Measurements from ENCODE around the gene NCCRP1.

Gene NCCRP1

DNA sequence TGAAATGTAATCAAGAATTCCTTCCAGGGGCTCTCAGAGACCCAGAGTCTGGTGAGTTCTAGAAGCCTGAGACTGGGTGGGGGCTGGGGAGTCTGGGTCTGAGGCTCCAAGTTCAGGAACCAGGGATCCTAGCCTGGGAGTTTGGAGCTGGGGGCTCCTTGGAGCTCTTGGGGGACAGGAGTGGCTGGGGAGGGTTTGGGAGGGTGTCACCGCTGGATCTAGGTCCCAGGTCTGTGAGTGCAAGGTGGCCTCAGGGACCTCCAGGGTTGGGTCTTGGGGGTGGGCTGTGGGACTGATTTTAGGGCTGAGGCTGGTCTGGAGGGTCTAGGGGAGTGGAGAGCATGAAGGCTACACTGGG is 6.2 kb downstream of the NCCRP1 start:
- H3K36me3 ChIP-seq (ENCODE audit: control insufficient read depth in 4 of 4, insufficient read depth in 4 of 4, low read length in 3 of 4): no peaks in the 10 kb centered on the region
- no peak overlapping the region for H3K27ac ChIP-seq (ENCODE audit: insufficient read depth in 1 of 2, low read depth in 1 of 2, low read length in 2 of 2, poor library complexity in 1 of 2, severe bottlenecking in 2 of 2)
- 75% methylated on average over 1 of the region's 1 CpG for whole genome bisulfite sequencing (ENCODE audit: insufficient coverage)
- POLR2A ChIA-PET: no interaction called here
- H3K27me3 ChIP-seq (replicated peaks in 2 of 5; ENCODE audit: control insufficient read depth in 4 of 5, insufficient read depth in 5 of 5, low read length in 4 of 5): peaks cover 0 to 69% (median 27%) of the 10 kb centered on the region in 5 experiments
- CTCF ChIA-PET: interaction anchor here (0.7 kb wide), 1 partner anchor 173 kb away, joined by 3 read pairs; no protein-coding TSS in a partner anchor
- no peaks in the 10 kb centered on the region for H3K9me3 ChIP-seq (ENCODE audit: control extremely low read depth in 1 of 5, control insufficient read depth in 4 of 5, insufficient read depth in 2 of 5, low read depth in 1 of 5, low read length in 4 of 5)
- peaks cover 0 to 5% (median 1%) of the 10 kb centered on the region in 4 experiments for H3K4me1 ChIP-seq (ENCODE audit: control extremely low read depth in 1 of 4, control insufficient read depth in 4 of 4, insufficient read depth in 4 of 4, low read length in 3 of 4)
- no peak for DNase-seq
- H3K4me3 ChIP-seq (ENCODE audit: control insufficient read depth in 1 of 7, extremely low read depth in 1 of 7, insufficient read depth in 4 of 7, low read depth in 2 of 7, low read length in 6 of 7): no peak overlapping the region

DNA sequence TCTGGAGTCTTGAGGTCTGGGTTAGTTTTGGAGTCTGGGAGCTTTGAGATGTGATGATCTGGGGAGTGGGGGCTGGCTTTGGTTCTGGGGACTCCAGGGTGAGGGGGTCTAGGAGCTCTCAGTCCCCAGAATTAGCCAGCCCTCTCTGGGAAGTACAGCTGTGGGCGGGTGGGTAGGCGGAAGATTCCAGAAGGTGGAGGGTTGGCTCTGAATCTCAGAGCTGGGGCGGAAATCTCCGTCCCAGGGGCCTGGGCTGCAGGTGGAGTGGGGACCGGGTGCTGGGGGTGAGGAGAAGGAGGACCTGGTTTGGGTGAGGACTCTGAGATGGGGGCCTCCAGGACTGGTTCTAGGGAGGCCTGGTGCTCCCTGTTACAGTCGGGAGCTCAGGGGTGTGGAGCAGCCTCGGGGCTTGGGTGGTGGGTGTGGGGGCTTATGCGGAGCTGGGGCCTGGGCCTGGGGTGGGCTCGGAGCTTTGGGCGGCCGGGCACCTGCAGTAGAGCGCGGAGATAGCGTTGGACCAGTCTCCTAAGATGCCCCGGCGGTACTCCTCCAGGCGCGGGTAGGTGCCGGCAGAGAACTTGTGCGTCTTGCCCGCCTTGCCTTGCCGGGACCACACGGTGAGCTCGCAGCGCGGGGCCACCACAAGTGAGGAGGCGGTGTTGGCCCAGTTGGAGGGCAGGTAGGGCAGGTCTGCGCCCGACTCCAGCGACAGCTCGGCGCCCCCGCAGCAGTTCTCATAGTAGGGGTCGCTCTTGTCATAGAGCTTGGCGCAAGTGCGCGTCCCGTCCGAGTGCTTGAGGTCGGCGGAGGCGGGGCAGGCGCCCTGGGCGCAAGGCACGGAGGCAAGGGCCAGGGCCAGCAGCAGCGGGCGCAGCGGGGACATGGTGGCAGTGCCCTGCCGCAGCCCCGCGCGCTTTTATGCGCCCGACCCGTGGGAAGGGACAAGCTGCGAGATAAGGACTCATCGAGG is 6.9 kb downstream of the NCCRP1 start, which contains the start of gene SYCN:
Gene SYCN (minus strand): TSS at position 892 of the 970 bp plus-strand sequence. CDS start 9 bp downstream, at position 883.
- ChIA-PET CTCF (interaction anchor here (0.7 to 0.9 kb wide), 4 partner anchors 11 to 174 kb away, joined by 3 read pairs; no protein-coding TSS in a partner anchor), POLR2A (no interaction called here)
- Histone ChIP-seq H3K4me1 (ENCODE audit: control extremely low read depth in 1 of 4, control insufficient read depth in 4 of 4, insufficient read depth in 4 of 4, low read length in 3 of 4) (peaks cover 0 to 5% (median 1%) of the 10 kb centered on the region in 4 experiments), H3K36me3 (ENCODE audit: control insufficient read depth in 4 of 4, insufficient read depth in 4 of 4, low read length in 3 of 4) (no peaks in the 10 kb centered on the region), H3K27ac (ENCODE audit: insufficient read depth in 1 of 2, low read depth in 1 of 2, low read length in 2 of 2, poor library complexity in 1 of 2, severe bottlenecking in 2 of 2) (peak within 1 kb of the TSS in 1 of 2 experiments; percentile 43), H3K9me3 (ENCODE audit: control extremely low read depth in 1 of 5, control insufficient read depth in 4 of 5, insufficient read depth in 2 of 5, low read depth in 1 of 5, low read length in 4 of 5) (no peaks in the 10 kb centered on the region), H3K4me3 (ENCODE audit: control insufficient read depth in 1 of 7, extremely low read depth in 1 of 7, insufficient read depth in 4 of 7, low read depth in 2 of 7, low read length in 6 of 7) (peak within 1 kb of the TSS in 1 of 7 experiments; percentile 13), H3K27me3 (replicated peaks in 2 of 5; ENCODE audit: control insufficient read depth in 4 of 5, insufficient read depth in 5 of 5, low read length in 4 of 5) (peaks cover 0 to 62% (median 28%) of the 10 kb centered on the region in 5 experiments)
- peak in 1 of 3 donors; percentile 31 for DNase-seq
- WGBS (ENCODE audit: insufficient coverage): 19% methylated on average over 53 of the region's 57 CpGs

DNA sequence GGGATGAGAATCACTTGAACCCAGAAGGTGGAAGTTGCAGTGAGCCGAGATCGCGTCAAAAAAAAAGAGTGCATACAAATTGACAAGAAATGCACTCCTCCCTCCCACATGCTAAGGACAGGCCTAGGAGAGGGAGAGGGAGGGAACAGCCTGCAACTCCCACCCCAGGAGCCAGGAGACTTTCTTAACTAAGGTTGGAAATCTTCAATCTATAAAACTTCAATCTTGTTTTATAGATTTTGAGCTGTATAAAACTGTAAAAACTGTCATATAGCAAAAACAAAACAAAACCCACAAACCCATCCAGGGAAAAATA is 8.6 kb downstream of the NCCRP1 start:
- WGBS (ENCODE audit: insufficient coverage): no CpG with 5 or more reads among the region's 3 CpGs
- peaks cover 0 to 48% (median 23%) of the 10 kb centered on the region in 5 experiments for H3K27me3 ChIP-seq (replicated peaks in 2 of 5; ENCODE audit: control insufficient read depth in 4 of 5, insufficient read depth in 5 of 5, low read length in 4 of 5)
- no peak overlapping the region for H3K27ac ChIP-seq (ENCODE audit: insufficient read depth in 1 of 2, low read depth in 1 of 2, low read length in 2 of 2, poor library complexity in 1 of 2, severe bottlenecking in 2 of 2)

DNA sequence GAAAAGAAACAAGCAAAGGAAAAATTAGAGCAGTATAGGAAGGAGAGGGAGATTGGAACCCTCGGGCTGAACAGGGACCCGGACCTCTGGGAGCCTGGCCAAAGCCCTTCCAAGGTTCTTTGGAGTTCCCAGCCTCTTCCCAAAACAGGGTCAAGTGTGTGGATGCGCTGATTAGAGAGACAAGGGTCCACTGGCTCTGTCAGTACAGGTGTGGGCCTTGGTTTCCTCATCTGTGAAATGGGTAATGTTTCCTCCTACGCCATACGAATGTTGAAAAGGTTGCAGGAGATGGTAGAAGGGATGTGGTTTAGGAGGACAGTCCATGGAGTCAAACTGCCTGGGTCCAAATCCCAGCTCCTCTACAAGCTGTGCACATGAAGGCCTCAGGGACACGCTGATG is 9.4 kb downstream of the NCCRP1 start:
- H3K27ac ChIP-seq (ENCODE audit: insufficient read depth in 1 of 2, low read depth in 1 of 2, low read length in 2 of 2, poor library complexity in 1 of 2, severe bottlenecking in 2 of 2): no peak overlapping the region
- 96% methylated on average over 5 of the region's 6 CpGs for WGBS (ENCODE audit: insufficient coverage)
- POLR2A ChIA-PET: interaction anchor here (0.7 kb wide), 1 partner anchor 9 kb away, joined by 3 read pairs; the partner anchor contains the start of gene NCCRP1
- no peak for DNase-seq
- H3K27me3 ChIP-seq (replicated peaks in 2 of 5; ENCODE audit: control insufficient read depth in 4 of 5, insufficient read depth in 5 of 5, low read length in 4 of 5): peaks cover 0 to 41% (median 21%) of the 10 kb centered on the region in 5 experiments
- CTCF ChIA-PET: interaction anchor here (1.1 kb wide), 1 partner anchor 96 kb away, joined by 3 read pairs; no protein-coding TSS in a partner anchor
- no peaks in the 10 kb centered on the region for H3K36me3 ChIP-seq (ENCODE audit: control insufficient read depth in 4 of 4, insufficient read depth in 4 of 4, low read length in 3 of 4)
- no peak overlapping the region for H3K4me3 ChIP-seq (ENCODE audit: control insufficient read depth in 1 of 7, extremely low read depth in 1 of 7, insufficient read depth in 4 of 7, low read depth in 2 of 7, low read length in 6 of 7)
- no peaks in the 10 kb centered on the region for H3K9me3 ChIP-seq (ENCODE audit: control extremely low read depth in 1 of 5, control insufficient read depth in 4 of 5, insufficient read depth in 2 of 5, low read depth in 1 of 5, low read length in 4 of 5)
- H3K4me1 ChIP-seq (ENCODE audit: control extremely low read depth in 1 of 4, control insufficient read depth in 4 of 4, insufficient read depth in 4 of 4, low read length in 3 of 4): peaks cover 0 to 5% (median 1%) of the 10 kb centered on the region in 4 experiments

More for the DNA sequence above, 8.6 kb downstream of the NCCRP1 start:
- H3K4me1 ChIP-seq (ENCODE audit: control extremely low read depth in 1 of 4, control insufficient read depth in 4 of 4, insufficient read depth in 4 of 4, low read length in 3 of 4): peaks cover 0 to 5% (median 1%) of the 10 kb centered on the region in 4 experiments
- DNase-seq: no peak
- ChIA-PET POLR2A (interaction anchor here (0.7 kb wide), 1 partner anchor 8 kb away, joined by 3 read pairs; the partner anchor contains the start of gene NCCRP1), CTCF (interaction anchor here (1.1 kb wide), 1 partner anchor 95 kb away, joined by 3 read pairs; no protein-coding TSS in a partner anchor)
- no peaks in the 10 kb centered on the region for H3K36me3 ChIP-seq (ENCODE audit: control insufficient read depth in 4 of 4, insufficient read depth in 4 of 4, low read length in 3 of 4)
- no peaks in the 10 kb centered on the region for H3K9me3 ChIP-seq (ENCODE audit: control extremely low read depth in 1 of 5, control insufficient read depth in 4 of 5, insufficient read depth in 2 of 5, low read depth in 1 of 5, low read length in 4 of 5)
- H3K4me3 ChIP-seq (ENCODE audit: control insufficient read depth in 1 of 7, extremely low read depth in 1 of 7, insufficient read depth in 4 of 7, low read depth in 2 of 7, low read length in 6 of 7): no peak overlapping the region

DNA sequence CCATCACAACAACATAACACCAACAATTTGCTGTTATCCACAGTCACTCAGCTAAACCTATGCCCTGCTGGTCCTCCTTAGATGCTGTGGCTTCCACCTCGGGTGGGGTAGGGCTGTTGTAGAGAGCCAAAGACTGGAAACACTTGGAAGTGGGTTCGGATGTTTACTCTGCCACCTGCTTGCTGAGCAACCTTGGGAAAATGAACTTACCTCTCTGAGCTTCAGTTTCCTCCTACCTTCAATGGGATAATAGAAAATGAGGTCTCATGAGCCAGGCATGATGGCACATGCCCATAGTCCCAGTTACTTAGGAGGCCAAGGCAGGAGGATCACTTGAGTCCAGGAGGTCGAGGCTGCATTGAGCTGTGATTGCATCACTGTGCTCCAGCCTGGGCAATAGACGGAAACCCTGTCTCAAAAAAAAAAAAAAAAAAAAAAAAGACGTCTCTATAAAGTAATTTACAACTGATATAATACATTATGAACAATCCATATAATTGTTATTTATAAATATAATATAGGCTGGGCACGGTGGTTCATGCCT is 10.6 kb downstream of the NCCRP1 start:
- 93% methylated on average over 2 of the region's 6 CpGs for WGBS (ENCODE audit: insufficient coverage)
- Histone ChIP-seq H3K4me3 (ENCODE audit: control insufficient read depth in 1 of 7, extremely low read depth in 1 of 7, insufficient read depth in 4 of 7, low read depth in 2 of 7, low read length in 6 of 7) (no peak overlapping the region), H3K4me1 (ENCODE audit: control extremely low read depth in 1 of 4, control insufficient read depth in 4 of 4, insufficient read depth in 4 of 4, low read length in 3 of 4) (peaks cover 0 to 5% (median 1%) of the 10 kb centered on the region in 4 experiments), H3K36me3 (ENCODE audit: control insufficient read depth in 4 of 4, insufficient read depth in 4 of 4, low read length in 3 of 4) (no peaks in the 10 kb centered on the region), H3K27ac (ENCODE audit: insufficient read depth in 1 of 2, low read depth in 1 of 2, low read length in 2 of 2, poor library complexity in 1 of 2, severe bottlenecking in 2 of 2) (no peak overlapping the region), H3K27me3 (replicated peaks in 2 of 5; ENCODE audit: control insufficient read depth in 4 of 5, insufficient read depth in 5 of 5, low read length in 4 of 5) (peaks cover 0 to 31% (median 23%) of the 10 kb centered on the region in 5 experiments), H3K9me3 (ENCODE audit: control extremely low read depth in 1 of 5, control insufficient read depth in 4 of 5, insufficient read depth in 2 of 5, low read depth in 1 of 5, low read length in 4 of 5) (no peaks in the 10 kb centered on the region)
- ChIA-PET CTCF (no interaction called here), POLR2A (no interaction called here)
- DNase-seq: no peak

DNA sequence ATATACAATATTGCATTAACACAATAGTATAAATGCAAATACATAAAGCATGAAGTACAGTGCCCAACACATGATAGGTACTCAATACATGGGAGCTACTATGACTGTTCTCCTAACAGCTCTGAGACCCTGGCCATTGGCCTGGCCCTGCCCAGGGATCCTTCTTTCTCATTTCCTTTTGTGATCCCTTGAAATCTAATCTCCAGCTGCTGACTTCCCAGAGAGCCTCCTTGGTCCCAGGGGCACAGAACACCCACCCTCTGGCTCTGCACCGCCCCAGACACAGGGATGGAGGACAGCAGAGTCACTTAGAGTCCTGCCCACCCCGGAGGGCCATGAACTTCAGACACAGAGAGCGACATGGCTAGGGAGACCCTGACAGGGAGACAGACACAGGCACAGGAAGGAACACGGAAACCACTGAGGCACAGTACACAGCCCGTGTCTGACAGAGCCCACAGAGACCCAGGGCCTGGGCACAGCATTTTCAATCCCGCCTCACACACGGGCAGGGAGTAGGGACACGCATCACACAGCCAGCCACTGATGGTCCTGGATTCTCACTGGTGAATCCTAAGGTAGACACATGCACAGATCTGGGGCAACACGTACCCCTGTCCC is 11.5 kb downstream of the NCCRP1 start:
- no peak for DNase-seq
- Histone ChIP-seq H3K36me3 (ENCODE audit: control insufficient read depth in 4 of 4, insufficient read depth in 4 of 4, low read length in 3 of 4) (no peaks in the 10 kb centered on the region), H3K4me3 (ENCODE audit: control insufficient read depth in 1 of 7, extremely low read depth in 1 of 7, insufficient read depth in 4 of 7, low read depth in 2 of 7, low read length in 6 of 7) (no peak overlapping the region), H3K9me3 (ENCODE audit: control extremely low read depth in 1 of 5, control insufficient read depth in 4 of 5, insufficient read depth in 2 of 5, low read depth in 1 of 5, low read length in 4 of 5) (no peaks in the 10 kb centered on the region), H3K27me3 (replicated peaks in 2 of 5; ENCODE audit: control insufficient read depth in 4 of 5, insufficient read depth in 5 of 5, low read length in 4 of 5) (peaks cover 0 to 22% (median 19%) of the 10 kb centered on the region in 5 experiments), H3K4me1 (ENCODE audit: control extremely low read depth in 1 of 4, control insufficient read depth in 4 of 4, insufficient read depth in 4 of 4, low read length in 3 of 4) (peaks cover 0 to 5% (median 1%) of the 10 kb centered on the region in 4 experiments), H3K27ac (ENCODE audit: insufficient read depth in 1 of 2, low read depth in 1 of 2, low read length in 2 of 2, poor library complexity in 1 of 2, severe bottlenecking in 2 of 2) (no peak overlapping the region)
- ChIA-PET POLR2A (interaction anchor here (0.6 kb wide), 1 partner anchor 111 kb away, joined by 3 read pairs; no protein-coding TSS in a partner anchor), CTCF (no interaction called here)
- WGBS (ENCODE audit: insufficient coverage): 83% methylated on average over 9 of the region's 9 CpGs
